Activated CD8-positive, alpha-beta memory T cell treated with anti-CD3 and anti-CD28 coated beads for 48 hours (primary cell): ENCODE data around the gene LAMC3.

Experiments used
- DNase-seq, 3 experiments: peaks; one replicate each; pipeline ENCODE4 v3.0.0-alpha.2; 2020; ENCODE audit warnings: low read depth in 2 of 3, low spot score in 2 of 3

The LAMC3 gene

DNA sequence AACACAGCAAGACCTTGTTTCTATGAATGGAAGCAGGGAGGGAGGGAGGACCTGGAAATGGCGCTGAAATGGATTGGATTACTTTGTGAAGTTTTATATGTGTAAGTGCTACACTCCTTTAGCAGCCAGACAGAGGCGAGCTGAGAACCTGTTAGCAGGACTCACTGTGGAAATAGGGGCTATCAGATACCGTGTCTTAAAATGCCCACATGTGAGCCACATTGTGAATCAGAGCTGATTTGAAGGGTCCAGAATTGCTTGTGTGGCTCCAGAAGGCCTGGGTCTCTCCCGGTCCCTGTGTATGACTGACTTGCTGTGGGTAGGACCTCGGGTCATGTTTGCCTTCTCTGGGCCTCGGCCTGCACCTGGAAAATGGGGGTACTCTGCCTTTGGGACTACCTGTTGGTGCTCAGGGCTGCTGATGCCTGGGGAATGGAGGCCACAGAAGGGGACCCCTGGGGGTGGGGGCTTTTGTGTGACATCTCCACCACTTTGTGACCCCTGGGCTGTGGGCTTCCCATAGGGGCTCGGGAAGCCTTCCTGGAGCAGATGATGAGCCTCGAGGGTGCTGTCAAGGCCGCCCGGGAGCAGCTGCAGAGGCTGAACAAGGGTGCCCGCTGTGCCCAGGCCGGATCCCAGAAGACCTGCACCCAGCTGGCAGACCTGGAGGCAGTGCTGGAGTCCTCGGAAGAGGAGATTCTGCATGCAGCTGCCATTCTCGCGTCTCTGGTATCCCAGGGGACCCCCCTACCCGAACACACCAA lies 63.3 kb downstream of the LAMC3 start:
- DNase-seq: no peak

DNA sequence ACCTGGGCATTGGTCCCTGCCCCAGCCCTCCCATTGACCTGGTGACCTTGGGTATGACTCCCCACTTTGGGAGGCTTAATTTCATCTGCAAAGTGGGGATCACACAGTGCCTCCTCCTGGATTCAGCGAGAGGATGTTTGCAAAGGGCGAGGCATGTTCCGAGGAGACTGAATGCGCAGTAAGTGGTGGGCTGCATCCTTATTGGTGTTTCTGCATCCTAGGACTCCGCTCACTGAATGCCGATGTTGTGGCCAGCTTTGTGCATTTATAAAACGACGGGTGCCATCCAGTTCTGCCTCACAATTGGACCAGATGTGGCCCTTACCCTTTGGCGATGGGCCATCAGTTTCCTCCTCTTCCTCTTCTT lies 63.9 kb downstream of the LAMC3 start:
- no peak for DNase-seq

DNA sequence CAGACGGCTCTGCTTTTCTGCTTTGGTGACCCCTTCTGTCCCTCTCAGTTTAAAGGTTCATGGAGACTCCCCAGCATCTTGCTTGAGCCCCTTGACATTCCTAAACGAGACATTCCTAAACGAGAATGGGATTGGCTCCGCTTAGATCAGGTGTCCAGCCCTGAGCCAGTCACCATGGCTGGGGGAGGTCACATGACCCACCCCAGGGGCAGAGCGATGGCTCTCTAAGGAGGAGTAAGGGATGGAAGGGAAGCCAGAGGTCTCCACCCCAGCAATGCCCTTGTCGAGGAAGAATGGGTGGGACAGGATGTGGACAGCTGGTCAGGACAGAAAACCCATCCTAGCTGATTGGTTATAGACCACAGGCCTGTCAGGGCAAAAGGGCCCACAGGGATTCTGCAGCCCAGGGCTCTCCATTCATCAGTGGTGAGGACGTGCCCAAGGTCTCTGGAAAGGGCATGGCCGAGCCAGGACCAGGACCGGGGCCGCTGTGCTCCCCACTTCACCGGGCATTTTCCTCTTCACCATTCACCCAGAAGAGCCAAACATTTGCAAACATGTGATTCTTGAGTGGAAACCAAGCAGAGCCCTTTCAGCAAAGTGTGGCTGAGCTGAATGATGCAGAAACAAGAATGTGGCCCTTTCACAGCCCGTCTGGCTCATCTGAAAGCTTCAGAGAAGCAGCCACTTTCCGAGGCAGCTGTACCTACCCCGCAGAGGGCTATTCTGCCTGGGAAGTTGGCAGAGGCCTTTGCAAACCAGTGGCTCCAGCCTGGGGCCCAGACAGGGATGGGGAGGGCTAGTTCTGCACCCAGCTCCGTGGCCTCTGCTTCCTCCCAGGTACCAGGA lies 67.6 kb downstream of the LAMC3 start:
- no peak for DNase-seq

DNA sequence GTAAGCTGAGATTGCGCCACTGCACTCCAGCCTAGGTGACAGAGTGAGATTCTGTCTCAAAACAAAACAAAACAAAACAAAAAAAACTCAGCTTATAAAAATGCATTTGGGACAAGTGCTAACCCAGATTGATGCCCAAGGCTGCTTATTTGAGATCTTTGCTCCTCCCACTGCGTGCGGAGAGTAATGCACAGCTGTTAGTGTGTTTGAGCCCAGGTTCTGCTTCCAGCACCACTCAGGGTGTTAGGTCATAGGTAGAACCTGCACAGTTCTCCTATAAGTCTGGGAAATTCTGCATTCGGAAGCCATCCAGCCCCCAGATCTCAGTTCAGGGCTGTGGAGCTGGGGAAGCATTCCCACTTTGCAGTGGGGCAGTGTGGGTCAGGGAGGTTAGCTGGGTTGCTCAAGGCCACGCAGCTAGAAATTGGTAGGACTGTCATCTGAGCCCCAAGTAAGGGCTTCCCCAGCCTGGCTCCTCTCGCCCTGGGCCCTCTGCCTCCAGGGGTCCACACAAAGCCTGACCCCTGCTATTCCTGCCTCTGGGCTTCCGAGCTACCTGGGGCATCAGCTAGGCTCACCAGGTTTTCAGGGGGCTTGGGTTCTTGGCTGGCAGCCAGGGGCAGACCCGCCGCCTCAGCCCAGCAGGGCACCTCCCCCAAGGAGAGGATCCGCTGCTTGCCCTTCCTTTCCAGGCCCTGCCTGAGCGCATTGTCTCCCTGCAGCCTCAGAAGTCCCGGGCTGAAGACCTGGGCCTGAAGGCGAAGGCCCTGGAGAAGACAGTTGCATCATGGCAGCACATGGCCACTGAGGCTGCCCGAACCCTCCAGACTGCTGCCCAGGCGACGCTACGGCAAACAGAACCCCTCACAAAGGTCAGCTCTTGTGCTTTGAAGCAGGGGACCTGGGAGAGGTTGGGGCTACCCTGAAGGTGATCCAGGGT lies 69.7 kb downstream of the LAMC3 start:
- no peak for DNase-seq

DNA sequence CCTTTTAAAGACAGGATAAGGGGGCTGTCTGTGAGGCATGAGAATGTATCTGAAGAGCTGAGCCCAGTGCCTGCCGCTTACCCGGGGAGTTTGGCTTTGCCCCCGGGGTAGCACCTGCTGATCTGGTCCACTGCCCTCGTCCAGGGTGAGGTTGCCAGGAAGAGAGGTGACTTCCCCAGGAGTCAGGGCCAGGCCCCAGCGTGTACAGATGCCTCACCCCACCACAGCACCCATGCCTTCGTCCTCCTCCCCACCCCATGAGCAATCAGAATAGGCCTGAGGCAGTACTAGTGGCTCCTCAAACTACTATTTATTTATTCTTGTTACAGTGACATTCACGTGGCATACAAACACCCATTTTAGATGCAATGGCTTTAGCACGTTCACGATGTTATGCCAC lies 71.6 kb downstream of the LAMC3 start:
- DNase-seq: no peak

DNA sequence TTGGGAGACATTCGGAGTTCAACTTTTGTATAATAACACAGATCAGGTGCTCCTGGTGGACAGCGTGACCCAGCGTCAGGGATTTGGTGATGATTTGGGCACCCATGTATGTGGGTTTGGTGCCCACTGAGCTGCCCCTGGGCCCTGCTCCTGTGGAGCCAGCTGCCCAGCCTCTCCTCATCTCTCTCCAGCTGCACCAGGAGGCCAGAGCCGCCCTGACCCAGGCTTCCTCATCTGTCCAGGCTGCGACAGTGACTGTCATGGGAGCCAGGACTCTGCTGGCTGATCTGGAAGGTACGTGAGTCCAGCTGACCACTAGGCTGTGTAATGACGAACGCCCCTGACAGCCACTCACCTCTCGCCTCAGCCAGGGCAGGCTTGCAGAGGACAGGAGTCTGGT lies 72.9 kb downstream of the LAMC3 start:
- no peak for DNase-seq

DNA sequence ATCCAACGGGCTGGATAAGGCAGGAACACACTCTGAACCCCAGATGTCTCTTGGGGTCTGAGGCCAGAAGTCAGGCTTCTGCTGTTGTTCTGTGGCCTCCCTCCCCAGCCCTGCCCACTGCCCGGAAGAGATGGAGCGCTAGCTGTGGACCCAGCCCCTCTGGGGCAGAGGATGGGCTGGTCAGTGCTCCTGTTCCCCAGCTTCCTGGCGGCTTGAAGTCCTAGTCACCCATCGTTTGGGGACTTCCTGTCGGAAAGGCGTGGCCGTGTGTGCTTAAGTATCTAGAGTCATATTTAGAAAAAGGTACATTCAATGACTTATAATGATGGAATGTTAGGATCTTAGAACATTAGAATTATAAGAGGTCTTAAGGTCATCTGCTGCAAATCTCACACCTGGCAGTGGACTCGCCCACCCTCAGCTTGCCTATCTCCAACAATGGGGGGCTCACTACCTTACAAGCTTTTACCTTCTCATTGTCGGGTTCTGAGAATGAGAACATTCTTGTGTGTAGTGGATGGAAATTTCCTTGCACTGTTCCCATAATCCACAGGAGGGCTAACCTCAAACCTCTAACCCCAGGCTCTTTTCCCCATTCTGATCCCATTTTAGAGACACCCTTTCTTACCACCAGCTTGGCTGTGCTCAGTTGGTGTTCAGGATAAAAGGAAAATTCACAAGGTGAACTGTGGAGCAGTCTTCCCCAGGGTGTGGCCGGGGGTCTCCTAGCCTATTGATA lies 74.0 kb downstream of the LAMC3 start:
- no peak for DNase-seq

DNA sequence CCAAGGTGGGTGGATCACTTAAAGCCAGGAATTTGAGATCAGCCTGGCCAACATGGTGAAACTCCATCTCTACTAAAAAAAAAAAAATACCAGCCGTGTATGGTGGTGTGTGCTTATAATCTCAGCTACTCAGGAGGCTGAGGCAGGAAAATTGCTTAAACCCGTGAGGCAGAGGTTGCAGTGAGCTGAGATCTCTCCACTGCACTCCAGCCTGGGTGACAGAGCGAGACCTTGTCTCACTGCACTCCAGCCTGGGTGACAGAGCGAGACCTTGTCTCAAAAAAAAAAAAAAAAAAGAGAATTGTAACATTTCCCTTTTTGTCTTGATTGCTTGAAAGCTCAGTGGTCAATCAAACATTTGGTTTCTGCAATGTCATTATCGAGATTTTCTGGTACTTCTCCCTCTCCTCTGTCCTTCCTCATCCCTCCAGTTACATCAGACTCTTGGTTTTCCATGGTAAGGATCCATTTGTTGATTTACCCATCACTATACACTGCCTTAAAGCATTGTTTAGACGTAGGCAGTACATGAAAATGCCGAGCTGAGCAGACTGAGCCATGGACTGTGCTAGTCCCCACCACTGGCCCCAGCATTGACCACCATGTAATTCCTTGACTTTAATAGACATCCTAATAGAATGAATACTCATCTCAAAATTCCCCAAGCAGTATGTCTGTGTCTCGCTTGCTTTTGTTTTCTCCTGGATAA lies 75.8 kb downstream of the LAMC3 start:
- no peak for DNase-seq

DNA sequence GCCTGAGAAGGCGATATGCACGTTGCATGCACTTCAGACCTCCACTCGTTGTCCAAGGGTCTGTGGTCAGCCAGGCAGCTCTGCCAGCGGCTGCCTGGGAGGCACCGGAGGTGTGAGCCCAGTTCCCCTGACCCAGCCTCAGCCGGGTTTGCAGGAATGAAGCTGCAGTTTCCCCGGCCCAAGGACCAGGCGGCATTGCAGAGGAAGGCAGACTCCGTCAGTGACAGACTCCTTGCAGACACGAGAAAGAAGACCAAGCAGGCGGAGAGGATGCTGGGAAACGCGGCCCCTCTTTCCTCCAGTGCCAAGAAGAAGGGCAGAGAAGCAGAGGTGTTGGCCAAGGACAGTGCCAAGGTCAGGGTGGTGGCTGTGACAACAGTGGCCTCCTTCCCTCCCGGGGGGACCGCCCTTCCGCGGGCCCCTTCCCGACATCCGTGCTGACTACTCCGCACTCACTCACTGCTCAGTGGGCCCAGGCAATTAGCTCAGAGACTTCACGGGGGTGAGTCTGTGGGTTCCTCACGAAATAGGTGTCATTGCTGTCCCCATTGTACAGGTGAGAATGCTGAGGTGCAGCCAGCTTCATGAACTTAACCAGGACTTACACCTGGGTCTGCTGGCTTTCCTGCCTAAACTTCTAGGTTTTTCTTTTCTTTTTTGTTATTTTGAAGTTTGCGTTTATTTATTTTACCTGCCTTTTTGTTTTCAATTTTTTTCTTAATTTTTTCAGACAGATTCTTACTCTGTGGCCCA lies 76.6 kb downstream of the LAMC3 start:
- no peak for DNase-seq

DNA sequence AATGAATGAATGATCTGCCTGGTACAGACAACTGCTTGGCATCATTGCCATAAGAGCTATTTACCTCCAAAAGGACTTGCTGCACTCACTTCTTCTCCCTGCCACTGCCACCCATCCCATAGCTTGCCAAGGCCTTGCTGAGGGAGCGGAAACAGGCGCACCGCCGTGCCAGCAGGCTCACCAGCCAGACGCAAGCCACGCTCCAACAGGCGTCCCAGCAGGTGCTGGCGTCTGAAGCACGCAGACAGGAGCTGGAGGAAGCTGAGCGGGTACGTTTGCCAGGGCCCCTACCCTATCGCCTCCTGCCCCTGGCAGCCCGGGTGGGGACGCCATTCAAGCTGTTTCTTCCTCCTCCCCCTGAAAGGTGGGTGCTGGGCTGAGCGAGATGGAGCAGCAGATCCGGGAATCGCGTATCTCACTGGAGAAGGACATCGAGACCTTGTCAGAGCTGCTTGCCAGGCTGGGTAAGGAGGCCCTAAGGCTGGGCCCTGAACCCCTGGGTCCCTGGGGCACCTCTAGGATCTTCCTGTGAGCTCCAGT lies 78.5 kb downstream of the LAMC3 start:
- no peak for DNase-seq

DNA sequence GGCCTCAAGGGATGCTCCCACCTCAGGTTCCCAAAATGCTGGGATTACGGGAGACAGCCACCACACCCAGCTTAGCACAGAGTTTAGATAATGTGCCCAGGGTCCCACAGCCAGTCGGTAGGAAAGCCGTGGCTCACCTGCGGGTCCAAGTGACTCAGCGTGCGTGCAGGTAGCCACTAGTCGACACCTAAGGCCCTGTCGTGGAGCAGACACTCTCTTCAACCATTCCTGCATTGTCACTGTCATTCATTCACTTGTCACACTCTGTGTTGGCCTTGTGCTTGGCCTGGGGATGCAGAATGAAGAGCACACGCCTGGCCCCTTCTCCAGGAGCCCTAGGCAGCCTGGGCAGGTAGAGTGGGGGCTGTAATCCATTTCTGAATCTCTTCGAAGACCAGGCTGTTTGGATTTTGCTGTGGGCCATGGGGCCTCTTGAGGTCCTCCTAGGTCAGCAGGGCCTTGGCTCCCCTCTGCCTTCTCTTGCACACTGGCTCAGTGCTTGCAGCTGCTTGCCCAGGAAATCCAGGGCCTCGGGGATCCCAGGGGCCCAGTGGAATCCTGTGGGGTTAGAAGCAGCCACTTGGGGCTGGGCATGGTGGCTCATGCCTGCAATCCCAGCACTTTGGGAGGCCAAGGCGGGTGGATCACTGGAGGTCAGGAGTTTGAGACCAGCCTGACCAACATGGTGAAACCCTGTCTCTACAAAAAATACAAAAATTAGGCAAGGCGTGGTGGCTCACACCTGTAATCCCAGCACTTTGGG lies 81.2 kb downstream of the LAMC3 start:
- no peak for DNase-seq

DNA sequence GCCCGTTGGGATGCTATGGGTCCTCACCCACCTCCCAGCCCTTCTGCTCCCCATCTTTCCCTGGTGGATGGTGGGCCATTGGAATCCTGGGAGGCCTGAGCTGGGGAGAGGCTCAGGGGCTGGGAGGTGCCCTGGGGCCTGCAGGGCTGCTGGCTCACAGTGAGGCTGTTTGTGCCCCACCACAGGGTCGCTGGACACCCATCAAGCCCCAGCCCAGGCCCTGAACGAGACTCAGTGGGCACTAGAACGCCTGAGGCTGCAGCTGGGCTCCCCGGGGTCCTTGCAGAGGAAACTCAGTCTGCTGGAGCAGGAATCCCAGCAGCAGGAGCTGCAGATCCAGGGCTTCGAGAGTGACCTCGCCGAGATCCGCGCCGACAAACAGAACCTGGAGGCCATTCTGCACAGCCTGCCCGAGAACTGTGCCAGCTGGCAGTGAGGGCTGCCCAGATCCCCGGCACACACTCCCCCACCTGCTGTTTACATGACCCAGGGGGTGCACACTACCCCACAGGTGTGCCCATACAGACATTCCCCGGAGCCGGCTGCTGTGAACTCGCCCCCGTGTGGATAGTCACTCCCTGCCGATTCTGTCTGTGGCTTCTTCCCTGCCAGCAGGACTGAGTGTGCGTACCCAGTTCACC lies 82.5 kb downstream of the LAMC3 start:
- no peak for DNase-seq

DNA sequence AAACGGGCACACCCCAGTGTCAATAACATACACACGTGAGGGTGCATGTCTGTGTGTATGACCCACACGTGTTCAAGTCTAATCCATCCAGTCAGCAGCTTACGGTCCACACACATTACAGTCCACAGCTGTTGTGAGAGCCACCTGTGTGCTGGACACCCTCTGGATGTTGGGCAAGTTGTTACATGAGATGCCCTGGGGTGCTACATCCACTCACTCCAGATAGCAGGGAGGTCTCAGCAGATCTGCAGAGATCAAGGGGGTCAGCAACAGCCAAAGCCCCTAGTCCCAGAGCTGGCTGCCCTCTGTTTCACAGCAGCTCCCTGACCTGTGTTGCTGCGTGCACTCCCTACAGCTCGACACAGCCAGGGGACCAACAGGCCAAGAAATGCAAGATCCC lies 83.1 kb downstream of the LAMC3 start:
- DNase-seq: no peak

DNA sequence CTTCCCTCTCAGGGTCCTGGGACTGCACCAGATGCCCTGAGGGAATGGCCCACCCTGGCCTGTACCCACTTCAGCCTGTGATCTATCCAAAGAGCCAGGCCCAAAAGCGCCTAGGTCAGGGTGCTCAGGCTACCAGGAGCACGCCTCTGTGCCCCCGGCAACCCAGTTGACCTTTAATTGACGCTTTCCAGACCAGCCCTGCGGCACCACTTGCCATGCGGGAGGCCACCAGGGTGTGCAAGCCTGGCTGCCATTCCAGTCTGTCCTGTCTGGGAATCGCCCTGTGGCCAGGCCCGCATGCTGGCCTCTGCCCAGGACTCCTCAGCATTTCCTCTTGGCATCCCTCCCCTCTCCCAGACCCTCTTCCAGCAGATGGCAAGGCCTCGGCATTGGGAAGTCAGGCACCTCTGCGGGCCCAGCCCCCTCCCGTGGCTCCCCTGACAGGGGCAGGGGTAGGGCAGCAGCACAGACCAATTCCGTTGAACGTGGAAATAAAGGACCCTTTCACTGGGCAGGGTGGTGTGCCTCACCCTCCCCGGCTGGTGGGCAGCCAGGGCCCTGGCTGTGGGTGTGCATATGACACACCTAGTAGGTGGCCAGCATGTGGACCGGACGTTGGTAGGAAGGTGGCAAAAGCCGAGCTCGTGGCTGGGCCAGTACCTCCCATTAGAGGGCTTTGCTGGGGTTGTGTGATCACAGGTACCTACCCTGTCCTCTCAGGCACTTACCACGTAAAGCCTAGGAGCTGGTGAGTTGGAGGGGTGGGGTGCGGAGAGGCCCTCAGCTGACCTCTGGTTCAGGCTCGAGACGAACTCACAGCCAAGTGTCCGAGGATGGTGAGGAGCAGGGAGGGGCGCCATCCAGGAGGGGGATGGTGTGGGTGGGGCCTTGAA lies 83.8 kb downstream of the LAMC3 start:
- DNase-seq: no peak

DNA sequence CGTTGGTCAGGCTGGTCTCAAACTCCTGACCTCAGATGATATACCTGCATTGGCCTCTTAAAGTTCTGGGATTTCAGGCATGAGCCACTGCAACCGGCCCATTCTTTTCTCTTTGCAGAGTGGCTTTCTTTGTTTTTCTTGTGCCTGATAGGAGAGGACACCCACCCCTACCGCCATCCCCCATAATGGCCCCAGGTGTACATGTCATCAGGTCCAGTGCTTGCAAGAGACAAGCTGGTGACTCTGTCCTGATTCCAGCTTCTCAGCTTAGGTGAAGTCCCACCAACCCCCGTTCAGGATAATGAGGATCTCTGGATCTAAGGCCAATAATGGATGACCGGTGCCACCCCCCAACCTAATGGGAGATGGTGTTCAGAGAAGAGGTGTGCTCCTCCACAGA lies 85.0 kb downstream of the LAMC3 start:
- no peak for DNase-seq

DNA sequence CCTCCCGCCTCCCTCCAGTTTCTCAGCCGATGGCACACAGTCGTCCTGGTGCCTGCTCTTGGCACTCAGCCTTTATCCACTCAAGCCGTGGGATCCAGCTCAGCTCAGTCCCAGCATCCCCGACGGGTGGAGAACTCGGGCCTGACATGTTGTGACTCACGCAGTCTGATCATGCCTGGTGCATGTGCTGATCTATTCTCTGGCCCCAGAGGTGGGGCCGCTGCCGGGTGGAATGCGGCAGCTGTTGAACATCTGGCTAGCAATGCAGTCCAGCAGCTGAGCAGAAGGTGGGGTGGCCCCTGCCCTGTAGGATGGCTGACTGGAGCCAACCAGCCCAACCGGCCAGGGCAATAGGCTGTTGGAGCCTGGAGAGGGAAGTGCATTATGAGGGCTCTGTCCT lies 85.6 kb downstream of the LAMC3 start:
- DNase-seq: no peak

DNA sequence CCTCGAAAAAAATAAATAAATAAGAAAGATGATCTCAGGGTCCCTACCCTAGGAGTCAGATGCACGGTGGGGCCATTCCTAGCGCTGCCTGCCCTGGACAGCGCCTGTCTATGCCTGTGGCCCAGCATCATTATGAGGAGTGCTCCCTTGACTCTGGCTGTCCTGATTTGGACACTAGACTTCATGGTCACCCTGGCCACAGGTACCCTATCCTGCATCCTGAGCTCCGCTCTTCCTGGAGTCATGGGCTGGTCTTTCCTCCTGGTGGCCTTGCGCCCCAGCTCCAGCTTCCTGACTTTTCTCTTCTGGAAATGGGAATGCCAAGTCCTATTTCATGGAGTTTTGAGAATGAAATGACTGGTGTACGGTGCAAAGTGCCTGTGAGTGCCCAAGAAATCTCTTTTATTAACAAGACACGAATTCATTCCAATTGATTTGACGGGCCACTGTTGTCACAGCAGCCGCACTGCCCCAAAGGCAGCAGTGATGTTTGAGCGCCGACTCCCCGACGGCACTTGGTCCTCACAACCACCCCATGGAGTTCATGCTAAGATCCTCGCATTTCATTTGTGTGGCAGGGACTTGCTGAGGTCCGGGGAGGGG lies 86.8 kb downstream of the LAMC3 start:
- DNase-seq: no peak
